ENCODE data around the gene PPIA. TPM values are rescaled to one million over a fixed set of nuclear protein-coding genes. Genes with fewer than 3 reads are reported as not detected.

PPIA gene
- polyA plus RNA-seq, 2 of the 4 experiments (the other 2 are of a cell fraction) = 5,366 to 6,488 TPM

GRCh38 chr7:44757311-44757710 lies 39.2 kb upstream of the PPIA start:
- CTCF ChIA-PET = interaction anchor here (0.9 to 1.6 kb wide), 3 partner anchors 10 to 169 kb away, joined by 3 to 4 read pairs (median 3); no protein-coding TSS in a partner anchor
- WGBS (ENCODE audit: missing lambda C conversion rate) = 100% methylated on average over 1 of the region's 10 CpGs
- POLR2A ChIA-PET = no interaction called here
- FAIRE-seq = no peak
- DNase-seq (ENCODE audit: low read depth in 1 of 2, low spot score in 1 of 2) = no peak
- Histone ChIP-seq H3K4me2 (no peak overlapping the region), H3K4me1 (peaks cover 6% of the 10 kb centered on the region; the same call in 2 of the 3 replicates), H3K9me3 (no peaks in the 10 kb centered on the region), H3K27ac (no peak overlapping the region), H3K4me3 (no peak overlapping the region)
- ATAC-seq = no peak
- TF ChIP-seq EP300 (IDR thresholded peaks at IDR 0.05) (no peak), RFX5 (IDR thresholded peaks at IDR 0.05) (no peak), POLR2A (IDR thresholded peaks at IDR 0.05; ENCODE audit: low read length) (no peak), RCOR1 (IDR thresholded peaks at IDR 0.05; ENCODE audit: low read depth, low read length) (no peak), TFCP2L1 (CRISPR knock-in tag; IDR thresholded peaks at IDR 0.05) (no peak), RNF2 (IDR thresholded peaks at IDR 0.05; ENCODE audit: borderline replicate concordance, low read depth) (no peak), RARB (CRISPR knock-in tag; IDR thresholded peaks at IDR 0.05) (no peak), TP53 (CRISPR knock-in tag; IDR thresholded peaks at IDR 0.05) (no peak)

GRCh38 chr7:44757739-44758138 lies 38.7 kb upstream of the PPIA start:
- Histone ChIP-seq H3K4me1 (peaks cover 6% of the 10 kb centered on the region; the same call in 2 of the 3 replicates), H3K9me3 (no peaks in the 10 kb centered on the region), H3K4me3 (no peak overlapping the region), H3K4me2 (no peak overlapping the region), H3K27ac (no peak overlapping the region)
- POLR2A ChIA-PET = no interaction called here
- DNase-seq (ENCODE audit: low read depth in 1 of 2, low spot score in 1 of 2) = no peak
- ATAC-seq = no peak
- 86% methylated on average over 7 of the region's 7 CpGs for WGBS (ENCODE audit: missing lambda C conversion rate)
- no peak for FAIRE-seq
- TF ChIP-seq EHMT2 (IDR thresholded peaks at IDR 0.05; ENCODE audit: low read depth) (no peak), NFE2L2 (conservative IDR thresholded peaks at IDR 0.05; ENCODE audit: low read length) (no peak), JUN (IDR thresholded peaks at IDR 0.05) (no peak), ZSCAN20 (CRISPR knock-in tag; IDR thresholded peaks at IDR 0.05) (no peak), EHF (CRISPR knock-in tag; IDR thresholded peaks at IDR 0.05) (no peak), CTCF (IDR thresholded peaks at IDR 0.05) (no peak)
- CTCF ChIA-PET = interaction anchor here (0.7 to 1.6 kb wide), 3 partner anchors 10 to 169 kb away, joined by 3 read pairs; no protein-coding TSS in a partner anchor

GRCh38 chr7:44759246-44759645 lies 37.2 kb upstream of the PPIA start:
- Histone ChIP-seq H3K9me3 (no peaks in the 10 kb centered on the region), H3K4me3 (no peak overlapping the region), H3K27ac (no peak overlapping the region), H3K4me2 (no peak overlapping the region), H3K4me1 (peaks cover 6% of the 10 kb centered on the region; the same call in 2 of the 3 replicates)
- no peak for TF ChIP-seq KDM1A (IDR thresholded peaks at IDR 0.05; ENCODE audit: low read depth)
- TF ChIP-seq GATA3 (IDR thresholded peaks at IDR 0.05; ENCODE audit: borderline replicate concordance) = no peak
- TF ChIP-seq NR3C1 (IDR thresholded peaks at IDR 0.05) = no peak
- TF ChIP-seq CHD2 (IDR thresholded peaks at IDR 0.05; ENCODE audit: low read length, partially characterized antibody) = no peak
- no peak for TF ChIP-seq CEBPB (IDR thresholded peaks at IDR 0.05)
- TF ChIP-seq CBX2 (IDR thresholded peaks at IDR 0.05; ENCODE audit: borderline replicate concordance, low read depth) = no peak
- no peak for TF ChIP-seq HDAC2 (IDR thresholded peaks at IDR 0.05)
- FAIRE-seq (no peak), ATAC-seq (no peak), DNase-seq (ENCODE audit: low read depth in 1 of 2, low spot score in 1 of 2) (no peak)
- ChIA-PET POLR2A (no interaction called here), CTCF (interaction anchor here (0.8 kb wide), 1 partner anchor 119 kb away, joined by 3 read pairs; no protein-coding TSS in a partner anchor)
- 94% methylated on average over 3 of the region's 9 CpGs for WGBS (ENCODE audit: missing lambda C conversion rate)

GRCh38 chr7:44760034-44760580 lies 36.4 kb upstream of the PPIA start:
- no peak for FAIRE-seq
- TF ChIP-seq HOXB5 (CRISPR knock-in tag; IDR thresholded peaks at IDR 0.05) (no peak), HOXB13 (CRISPR knock-in tag; IDR thresholded peaks at IDR 0.05; ENCODE audit: low read depth) (no peak), HES2 (IDR thresholded peaks at IDR 0.05) (no peak), CBX2 (IDR thresholded peaks at IDR 0.05; ENCODE audit: borderline replicate concordance, low read depth) (no peak), RARB (CRISPR knock-in tag; IDR thresholded peaks at IDR 0.05) (no peak), MAFK (IDR thresholded peaks at IDR 0.05; ENCODE audit: partially characterized antibody) (no peak)
- WGBS (ENCODE audit: missing lambda C conversion rate) = 94% methylated on average over 18 of the region's 18 CpGs
- Histone ChIP-seq H3K4me1 (no peaks in the 10 kb centered on the region; the same call in 2 of the 3 replicates), H3K4me3 (no peak overlapping the region), H3K4me2 (no peak overlapping the region), H3K9me3 (no peaks in the 10 kb centered on the region), H3K27ac (no peak overlapping the region)
- no peak for DNase-seq (ENCODE audit: low read depth in 1 of 2, low spot score in 1 of 2)
- ATAC-seq = no peak
- ChIA-PET CTCF (no interaction called here), POLR2A (no interaction called here)
